GM23338 (cell line): ENCODE data around the gene RGS3. TPM values are rescaled to one million over a fixed set of nuclear protein-coding genes. Genes with fewer than 3 reads are reported as not detected.

Experiments
- ATAC-seq: fragments of 200-7000 bp; cut with Tn5 transposase; 3 replicates; pipeline ENCODE4 v1.9.1; 2020
- DNase-seq: peaks from one replicate; pipeline ENCODE4 v3.0.0-alpha.2; 2015; ENCODE audit warnings: low spot score
- H2AFZ ChIP-seq: fragments of 200-600 bp; sonication (generic); 2 replicates; pipeline ENCODE4 v1.8.0; 2016; ENCODE audit warnings: antibody characterized with exemption, mild to moderate bottlenecking, moderate library complexity
- H3F3A ChIP-seq: fragments of 200-600 bp; sonication (generic); replicated peaks from 2 replicates; pipeline ENCODE4 v1.8.0; 2017; ENCODE audit warnings: antibody characterized with exemption, mixed run types, low read depth
- H3K27ac ChIP-seq: fragments of 200-600 bp; sonication (generic); 2 replicates; pipeline ENCODE4 v1.6.1; 2016; ENCODE audit warnings: low read depth
- H3K27me3 ChIP-seq: fragments of 200-600 bp; sonication (generic); 2 replicates; pipeline ENCODE4 v1.8.0; 2016; ENCODE audit warnings: mild to moderate bottlenecking, mixed run types, moderate library complexity; ENCODE audit not compliant: insufficient read depth
- H3K36me3 ChIP-seq: fragments of 200-600 bp; sonication (generic); 2 replicates; pipeline ENCODE4 v1.8.0; 2016; ENCODE audit warnings: mild to moderate bottlenecking; ENCODE audit not compliant: insufficient read depth
- H3K4me1 ChIP-seq: fragments of 200-600 bp; sonication (generic); 2 replicates; pipeline ENCODE4 v1.8.0; 2016; ENCODE audit warnings: mild to moderate bottlenecking, moderate library complexity; ENCODE audit not compliant: insufficient read depth
- H3K4me2 ChIP-seq: fragments of 200-600 bp; sonication (generic); 2 replicates; pipeline ENCODE4 v1.7.1; 2017; ENCODE audit warnings: mixed run types
- H3K4me3 ChIP-seq: fragments of 200-600 bp; sonication (generic); 2 replicates; pipeline ENCODE4 v1.6.1; 2016; ENCODE audit warnings: mixed run types
- H3K79me2 ChIP-seq: fragments of 200-600 bp; sonication (generic); replicated peaks from 2 replicates; pipeline ENCODE4 v1.8.0; 2017; ENCODE audit warnings: mild to moderate bottlenecking; ENCODE audit not compliant: insufficient read depth
- H3K9me2 ChIP-seq: fragments of 200-600 bp; sonication (generic); 2 replicates; pipeline ENCODE4 v1.8.0; 2017; ENCODE audit not compliant: insufficient read depth
- H4K20me1 ChIP-seq: fragments of 200-600 bp; sonication (generic); replicated peaks from 2 replicates; pipeline ENCODE4 v1.8.0; 2017; ENCODE audit warnings: mild to moderate bottlenecking; ENCODE audit not compliant: insufficient read depth
- H3K27ac Mint-ChIP-seq: 2 replicates; pipeline ENCODE4 v1.8.0; 2020; ENCODE audit warnings: inconsistent platforms, mild to moderate bottlenecking, moderate library complexity, mixed read lengths
- H3K27me3 Mint-ChIP-seq: 3 replicates; pipeline ENCODE4 v1.8.0; 2022; ENCODE audit warnings: low read depth, mild to moderate bottlenecking, moderate library complexity, mixed read lengths, inconsistent platforms; ENCODE audit not compliant: insufficient read depth, poor library complexity
- H3K36me3 Mint-ChIP-seq: 3 replicates; pipeline ENCODE4 v1.8.0; 2021; ENCODE audit warnings: low read depth, mild to moderate bottlenecking, inconsistent platforms, moderate library complexity, mixed read lengths
- H3K4me1 Mint-ChIP-seq: 3 replicates; pipeline ENCODE4 v1.8.0; 2020; ENCODE audit warnings: mild to moderate bottlenecking, inconsistent platforms, mixed read lengths
- H3K4me3 Mint-ChIP-seq: 3 replicates; pipeline ENCODE4 v1.8.0; 2021; ENCODE audit warnings: moderate library complexity, mild to moderate bottlenecking, inconsistent platforms, mixed read lengths
- H3K9me3 Mint-ChIP-seq: 3 replicates; pipeline ENCODE4 v1.8.0; 2020; ENCODE audit warnings: moderate library complexity, mild to moderate bottlenecking, inconsistent platforms, mixed read lengths
- CTCF ChIP-seq, 2 experiments: fragments of 200-600 bp in 1 of 2; sonication (generic) in 1 of 2; conservative IDR thresholded peaks; 2 replicates each; pipeline versions ENCODE4 v1.5.1 to v1.6.1; 2016 to 2017; ENCODE audit warnings: antibody characterized with exemption in 2 of 2, low read depth in 2 of 2, mild to moderate bottlenecking in 2 of 2, moderate library complexity in 1 of 2
- ETS1 ChIP-seq: IDR thresholded peaks from 2 replicates; pipeline ENCODE4 v1.6.1; 2016; ENCODE audit warnings: antibody characterized with exemption
- EZH2phosphoT487 ChIP-seq: fragments of 200-600 bp; sonication (generic); IDR thresholded peaks from one replicate; pipeline ENCODE4 v1.8.1; 2018; ENCODE audit warnings: antibody characterized with exemption; ENCODE audit not compliant: unreplicated experiment
- JUNB ChIP-seq: IDR thresholded peaks from one replicate; pipeline ENCODE4 v1.6.1; 2016; ENCODE audit warnings: antibody characterized with exemption; ENCODE audit not compliant: unreplicated experiment
- NANOG ChIP-seq: IDR thresholded peaks from 2 replicates; pipeline ENCODE4 v1.6.1; 2016; ENCODE audit warnings: antibody characterized with exemption, borderline replicate concordance
- POLR2AphosphoS5 ChIP-seq: IDR thresholded peaks from 2 replicates; pipeline ENCODE4 v1.6.1; 2016; ENCODE audit warnings: antibody characterized with exemption, low read depth
- REST ChIP-seq: IDR thresholded peaks from one replicate; pipeline ENCODE4 v1.6.1; 2018; ENCODE audit warnings: antibody characterized with exemption; ENCODE audit not compliant: unreplicated experiment
- ZNF114 ChIP-seq: fragments of 250-450 bp; sonication (Bioruptor Pico); IDR thresholded peaks from 2 replicates; pipeline ENCODE4 v1.5.0; 2020; ENCODE audit warnings: mild to moderate bottlenecking, moderate library complexity
- ZNF331 ChIP-seq: fragments of 250-450 bp; sonication (Bioruptor Pico); IDR thresholded peaks from 2 replicates; pipeline ENCODE4 v1.5.0; 2020; ENCODE audit warnings: low read depth, mild to moderate bottlenecking, moderate library complexity
- polyA plus RNA-seq: library from polyadenylated mRNA; unstranded; fragments of >200 nt; fragmentation: Nextera tagmentation; extraction: Ambion mirVana; gene quantifications from 2 replicates; pipeline ENCODE4 v1.2.1, GENCODE V29; 2016
- total RNA-seq: library from RNA; depleted of rRNA; stranded (reverse); fragments of >200 nt; shearing (Covaris generic); gene quantifications from 2 replicates; pipeline ENCODE4 v1.2.3, GENCODE V29; 2014

Gene RGS3
- total and polyA plus RNA-seq, 2 experiments from 2014 or later: 14.2 to 24.3 TPM

GRCh38 chr9:113417370-113417769, 46.2 kb upstream of the RGS3 start:
- H3K36me3 Mint-ChIP-seq: no peaks in the 10 kb centered on the region
- H3K4me3 Mint-ChIP-seq: no peak overlapping the region
- no peak for DNase-seq
- H3K27me3 Mint-ChIP-seq: no peaks in the 10 kb centered on the region
- H3K79me2 ChIP-seq: no peaks in the 10 kb centered on the region
- no peak overlapping the region for H3K4me3 ChIP-seq
- no peaks in the 10 kb centered on the region for H3K9me2 ChIP-seq
- no peaks in the 10 kb centered on the region for H3K4me1 Mint-ChIP-seq
- no peaks in the 10 kb centered on the region for H3K9me3 Mint-ChIP-seq
- H3F3A ChIP-seq: no peaks in the 10 kb centered on the region
- H3K27me3 ChIP-seq: no peaks in the 10 kb centered on the region
- TF ChIP-seq ZNF114 (no peak), ETS1 (no peak), EZH2phosphoT487 (no peak), NANOG (no peak), REST (no peak), ZNF331 (CRISPR knock-in tag) (no peak), POLR2AphosphoS5 (no peak), CTCF (conservative IDR thresholded peaks at IDR 0.05; ENCODE audit: low read depth in 2 of 2) (peak; percentile 12 to 32; a peak in 2 of 4 replicates)
- H4K20me1 ChIP-seq: no peaks in the 10 kb centered on the region
- H2AFZ ChIP-seq: no peak overlapping the region
- no peak for ATAC-seq
- no peaks in the 10 kb centered on the region for H3K4me1 ChIP-seq
- no peaks in the 10 kb centered on the region for H3K36me3 ChIP-seq
- H3K4me2 ChIP-seq: no peak overlapping the region
- H3K27ac ChIP-seq: no peak overlapping the region
- H3K27ac Mint-ChIP-seq: no peak overlapping the region

- Mint-ChIP-seq H3K4me1 (peaks cover 12% of the 10 kb centered on the region), H3K9me3 (no peaks in the 10 kb centered on the region), H3K27ac (no peak overlapping the region), H3K36me3 (no peaks in the 10 kb centered on the region), H3K27me3 (peaks cover 3% of the 10 kb centered on the region), H3K4me3 (no peak overlapping the region)
- Histone ChIP-seq H3K4me3 (no peak overlapping the region), H3K4me1 (peaks cover 5% of the 10 kb centered on the region; the same call in 1 of the 2 replicates), H3K36me3 (no peaks in the 10 kb centered on the region), H2AFZ (no peak overlapping the region), H4K20me1 (no peaks in the 10 kb centered on the region), H3K79me2 (no peaks in the 10 kb centered on the region), H3K27me3 (no peaks in the 10 kb centered on the region), H3K9me2 (no peaks in the 10 kb centered on the region), H3F3A (no peaks in the 10 kb centered on the region), H3K4me2 (no peak overlapping the region), H3K27ac (no peak overlapping the region)
- TF ChIP-seq NANOG: no peak
- no peak for TF ChIP-seq JUNB
- TF ChIP-seq ZNF331 (CRISPR knock-in tag): no peak
- no peak for TF ChIP-seq REST
- ATAC-seq: no peak
- DNase-seq: no peak
Measured at GRCh38 chr9:113421726-113422125, 41.8 kb upstream of the RGS3 start.
